ENCODE results near the gene NUCKS1.

NUCKS1 gene

GRCh38 chr1:205769641-205770365 is 19.8 kb upstream of the NUCKS1 start:
- no peak for DNase-seq

- no peak for DNase-seq
These were observed 17.3 kb upstream of the NUCKS1 start for GRCh38 chr1:205767248-205767647.

- DNase-seq: no peak
These were observed 16.6 kb upstream of the NUCKS1 start for GRCh38 chr1:205766570-205766969.

- DNase-seq: no peak
These were observed 16.1 kb upstream of the NUCKS1 start for GRCh38 chr1:205766038-205766437.

GRCh38 chr1:205764578-205764977 is 14.6 kb upstream of the NUCKS1 start:
- no peak for DNase-seq

- no peak for DNase-seq
These were observed 14.0 kb upstream of the NUCKS1 start for GRCh38 chr1:205763980-205764379.

GRCh38 chr1:205760606-205761005 is 10.6 kb upstream of the NUCKS1 start:
- DNase-seq: no peak

- DNase-seq: no peak
These were observed 6.6 kb upstream of the NUCKS1 start for GRCh38 chr1:205756552-205756951.

GRCh38 chr1:205754857-205755256 is 4.9 kb upstream of the NUCKS1 start:
- DNase-seq: no peak

- no peak for DNase-seq
These were observed 1.2 kb upstream of the NUCKS1 start for GRCh38 chr1:205751036-205751651.

- peak; percentile 92 for DNase-seq
These were observed 496 bp downstream of the NUCKS1 start for GRCh38 chr1:205749234-205750137.

GRCh38 chr1:205748403-205749233 is 1.4 kb downstream of the NUCKS1 start:
- DNase-seq: peak; percentile 52

GRCh38 chr1:205746757-205747412 is 3.1 kb downstream of the NUCKS1 start:
- no peak for DNase-seq

GRCh38 chr1:205744403-205744802 is 5.6 kb downstream of the NUCKS1 start:
- DNase-seq: no peak

GRCh38 chr1:205743977-205744376 is 6.0 kb downstream of the NUCKS1 start:
- no peak for DNase-seq

- DNase-seq: no peak
These were observed 8.3 kb downstream of the NUCKS1 start for GRCh38 chr1:205741681-205742080.

GRCh38 chr1:205739348-205740160 is 10.4 kb downstream of the NUCKS1 start:
- DNase-seq: no peak

- DNase-seq: no peak
These were observed 14.8 kb downstream of the NUCKS1 start for GRCh38 chr1:205735218-205735617.

GRCh38 chr1:205733438-205734175 is 16.4 kb downstream of the NUCKS1 start:
- no peak for DNase-seq

GRCh38 chr1:205729945-205730610 is 19.9 kb downstream of the NUCKS1 start:
- no peak for DNase-seq

Measured in NCI-H1105 treated with DMSO at 0.1 percent for 48 hours (cell line).